ENCODE results near the gene SLC9A9.

Gene SLC9A9

GRCh38 chr3:143343944-143344343, 504.3 kb downstream of the SLC9A9 start:
- no peak for TF ChIP-seq REST (IDR thresholded peaks at IDR 0.05; ENCODE audit: insufficient replicate concordance, low read depth)
- TF ChIP-seq GABPA (IDR thresholded peaks at IDR 0.05; ENCODE audit: low read depth) = no peak
- no peak for TF ChIP-seq POLR2AphosphoS5 (IDR thresholded peaks at IDR 0.05; ENCODE audit: low read depth)
- no peak for TF ChIP-seq SPI1 (IDR thresholded peaks at IDR 0.05; ENCODE audit: borderline replicate concordance, low read depth)
- no peak for TF ChIP-seq CTCF (IDR thresholded peaks at IDR 0.05; ENCODE audit: insufficient read depth, low read length)
- no peak for DNase-seq (ENCODE audit: low read depth in 1 of 2, low spot score in 1 of 2)
- Histone ChIP-seq H3K4me3 (replicated peaks; ENCODE audit: insufficient read depth, low read length) (no peak overlapping the region), H3K27ac (replicated peaks) (no peak overlapping the region), H3K27me3 (ENCODE audit: insufficient read depth, poor library complexity, severe bottlenecking) (no peaks in the 10 kb centered on the region)

- DNase-seq (ENCODE audit: low read depth in 1 of 2, low spot score in 1 of 2) = no peak
- Histone ChIP-seq H3K4me3 (replicated peaks; ENCODE audit: insufficient read depth, low read length) (no peak overlapping the region), H3K27me3 (ENCODE audit: insufficient read depth, poor library complexity, severe bottlenecking) (no peaks in the 10 kb centered on the region), H3K27ac (replicated peaks) (no peak overlapping the region)
- no peak for TF ChIP-seq SPI1 (IDR thresholded peaks at IDR 0.05; ENCODE audit: borderline replicate concordance, low read depth)
- TF ChIP-seq GABPA (IDR thresholded peaks at IDR 0.05; ENCODE audit: low read depth) = no peak
- TF ChIP-seq CTCF (IDR thresholded peaks at IDR 0.05; ENCODE audit: insufficient read depth, low read length) = no peak
- no peak for TF ChIP-seq REST (IDR thresholded peaks at IDR 0.05; ENCODE audit: insufficient replicate concordance, low read depth)
- no peak for TF ChIP-seq POLR2AphosphoS5 (IDR thresholded peaks at IDR 0.05; ENCODE audit: low read depth)
Observed at GRCh38 chr3:143343031-143343430, 505.2 kb downstream of the SLC9A9 start.

GRCh38 chr3:143339451-143339850, 508.8 kb downstream of the SLC9A9 start:
- TF ChIP-seq REST (IDR thresholded peaks at IDR 0.05; ENCODE audit: insufficient replicate concordance, low read depth) (no peak), GABPA (IDR thresholded peaks at IDR 0.05; ENCODE audit: low read depth) (no peak), POLR2AphosphoS5 (IDR thresholded peaks at IDR 0.05; ENCODE audit: low read depth) (no peak), SPI1 (IDR thresholded peaks at IDR 0.05; ENCODE audit: borderline replicate concordance, low read depth) (no peak), CTCF (IDR thresholded peaks at IDR 0.05; ENCODE audit: insufficient read depth, low read length) (no peak)
- Histone ChIP-seq H3K27me3 (ENCODE audit: insufficient read depth, poor library complexity, severe bottlenecking) (no peaks in the 10 kb centered on the region), H3K27ac (replicated peaks) (no peak overlapping the region), H3K4me3 (replicated peaks; ENCODE audit: insufficient read depth, low read length) (no peak overlapping the region)
- DNase-seq (ENCODE audit: low read depth in 1 of 2, low spot score in 1 of 2) = no peak

Measured in HL-60 (cell line).